ENCODE data around the gene TRAPPC14.
"Not testable (repeated sequence)": the region's sequence is repeated elsewhere in the genome, so short reads cannot be mapped to it uniquely, and the experiment has no call there.

TRAPPC14 gene

GRCh38 chr7:100158229-100159098, at the start of gene TRAPPC14:
Gene TRAPPC14, minus strand, starts transcription at chr7:100158723. Its CDS starts 224 bp downstream, at chr7:100158499.
- DNase-seq, result peak; percentile 87

GRCh38 chr7:100204454-100204853, 45.9 kb upstream of the TRAPPC14 start:
- DNase-seq, result no peak

- no peak for DNase-seq
Observed at GRCh38 chr7:100200693-100201092, 42.2 kb upstream of the TRAPPC14 start.

- no peak for DNase-seq
Observed at GRCh38 chr7:100198266-100198665, 39.7 kb upstream of the TRAPPC14 start.

- DNase-seq, result not testable (repeated sequence)
Observed at GRCh38 chr7:100195901-100196322, 37.4 kb upstream of the TRAPPC14 start.

- no peak for DNase-seq
Observed at GRCh38 chr7:100195222-100195621, 36.7 kb upstream of the TRAPPC14 start.

GRCh38 chr7:100192969-100193368, 34.4 kb upstream of the TRAPPC14 start:
- DNase-seq, result no peak

GRCh38 chr7:100192281-100192862, 33.8 kb upstream of the TRAPPC14 start:
- not testable (repeated sequence) for DNase-seq

GRCh38 chr7:100191775-100192174, 33.3 kb upstream of the TRAPPC14 start:
- no peak for DNase-seq

GRCh38 chr7:100190048-100190711, 31.7 kb upstream of the TRAPPC14 start:
- peak; percentile 76 for DNase-seq

- DNase-seq, result no peak
Observed at GRCh38 chr7:100189061-100189460, 30.5 kb upstream of the TRAPPC14 start.

- DNase-seq, result no peak
Observed at GRCh38 chr7:100185726-100186125, 27.2 kb upstream of the TRAPPC14 start.

GRCh38 chr7:100183090-100183489, 24.6 kb upstream of the TRAPPC14 start:
- not testable (repeated sequence) for DNase-seq

GRCh38 chr7:100182616-100183015, 24.1 kb upstream of the TRAPPC14 start:
- peak; percentile 57 for DNase-seq

- DNase-seq, result not testable (repeated sequence)
Observed at GRCh38 chr7:100180084-100180483, 21.6 kb upstream of the TRAPPC14 start.

GRCh38 chr7:100177045-100178001, 18.8 kb upstream of the TRAPPC14 start, which contains the start of the genes GPC2 and STAG3:
Gene GPC2, minus strand, starts transcription at chr7:100177381. Its CDS starts 182 bp downstream, at chr7:100177199.
Gene STAG3, plus strand, starts transcription at chr7:100177918. Its CDS starts 2,639 bp downstream, at chr7:100180557.
- DNase-seq, result peak; percentile 99

- DNase-seq, result no peak
Observed at GRCh38 chr7:100176096-100177044, 17.8 kb upstream of the TRAPPC14 start.

- no peak for DNase-seq
Observed at GRCh38 chr7:100175296-100175935, 16.9 kb upstream of the TRAPPC14 start.

GRCh38 chr7:100174582-100174981, 16.1 kb upstream of the TRAPPC14 start:
- DNase-seq, result no peak

- DNase-seq, result no peak
Observed at GRCh38 chr7:100173806-100174495, 15.4 kb upstream of the TRAPPC14 start.

Data from CD4-positive, alpha-beta T cell treated with Interleukin-17A for 1 hour (primary cell).